ENCODE results near the gene IGFBPL1.

- TF ChIP-seq, protein P1, sequence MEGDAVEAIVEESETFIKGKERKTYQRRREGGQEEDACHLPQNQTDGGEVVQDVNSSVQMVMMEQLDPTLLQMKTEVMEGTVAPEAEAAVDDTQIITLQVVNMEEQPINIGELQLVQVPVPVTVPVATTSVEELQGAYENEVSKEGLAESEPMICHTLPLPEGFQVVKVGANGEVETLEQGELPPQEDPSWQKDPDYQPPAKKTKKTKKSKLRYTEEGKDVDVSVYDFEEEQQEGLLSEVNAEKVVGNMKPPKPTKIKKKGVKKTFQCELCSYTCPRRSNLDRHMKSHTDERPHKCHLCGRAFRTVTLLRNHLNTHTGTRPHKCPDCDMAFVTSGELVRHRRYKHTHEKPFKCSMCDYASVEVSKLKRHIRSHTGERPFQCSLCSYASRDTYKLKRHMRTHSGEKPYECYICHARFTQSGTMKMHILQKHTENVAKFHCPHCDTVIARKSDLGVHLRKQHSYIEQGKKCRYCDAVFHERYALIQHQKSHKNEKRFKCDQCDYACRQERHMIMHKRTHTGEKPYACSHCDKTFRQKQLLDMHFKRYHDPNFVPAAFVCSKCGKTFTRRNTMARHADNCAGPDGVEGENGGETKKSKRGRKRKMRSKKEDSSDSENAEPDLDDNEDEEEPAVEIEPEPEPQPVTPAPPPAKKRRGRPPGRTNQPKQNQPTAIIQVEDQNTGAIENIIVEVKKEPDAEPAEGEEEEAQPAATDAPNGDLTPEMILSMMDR (IDR thresholded peaks at IDR 0.05; ENCODE audit: low read length): no peak
- TF ChIP-seq EZH2 (optimal IDR thresholded peaks at IDR 0.05; ENCODE audit: low read depth, low read length) (no peak), EZH2phosphoT487 (IDR thresholded peaks at IDR 0.05; ENCODE audit: low read length) (no peak)
These were observed 67.4 kb downstream of the IGFBPL1 start for GRCh38 chr9:38356851-38357250.

All from MM.1S (cell line).